Fibroblast of skin of abdomen (primary cell): ENCODE results near the gene CLPX. TPM values are rescaled to one million over a fixed set of nuclear protein-coding genes. Genes with fewer than 3 reads are reported as not detected.
A peak's percentile ranks its signal among the peaks of the same experiment; 100 is the strongest.
"Not testable (repeated sequence)": the region's sequence is repeated elsewhere in the genome, so short reads cannot be mapped to it uniquely, and the experiment has no call there.

ENCODE experiments used
- DNase-seq: peaks from one replicate; pipeline ENCODE4 v3.0.0-alpha.2; 2013
- polyA plus RNA-seq, 2 experiments: library from polyadenylated mRNA; unstranded; fragments of 120-200 nt; gene quantifications; one replicate each; pipeline ENCODE4 v1.2.1, GENCODE V29; 2013; ENCODE audit not compliant: insufficient read length in 2 of 2

CLPX gene
- polyA plus RNA-seq (2013, experiment 1 of 2; ENCODE audit: insufficient read length) = 34.6 TPM
- 34.0 TPM for polyA plus RNA-seq (2013, experiment 2 of 2; ENCODE audit: insufficient read length)

DNA sequence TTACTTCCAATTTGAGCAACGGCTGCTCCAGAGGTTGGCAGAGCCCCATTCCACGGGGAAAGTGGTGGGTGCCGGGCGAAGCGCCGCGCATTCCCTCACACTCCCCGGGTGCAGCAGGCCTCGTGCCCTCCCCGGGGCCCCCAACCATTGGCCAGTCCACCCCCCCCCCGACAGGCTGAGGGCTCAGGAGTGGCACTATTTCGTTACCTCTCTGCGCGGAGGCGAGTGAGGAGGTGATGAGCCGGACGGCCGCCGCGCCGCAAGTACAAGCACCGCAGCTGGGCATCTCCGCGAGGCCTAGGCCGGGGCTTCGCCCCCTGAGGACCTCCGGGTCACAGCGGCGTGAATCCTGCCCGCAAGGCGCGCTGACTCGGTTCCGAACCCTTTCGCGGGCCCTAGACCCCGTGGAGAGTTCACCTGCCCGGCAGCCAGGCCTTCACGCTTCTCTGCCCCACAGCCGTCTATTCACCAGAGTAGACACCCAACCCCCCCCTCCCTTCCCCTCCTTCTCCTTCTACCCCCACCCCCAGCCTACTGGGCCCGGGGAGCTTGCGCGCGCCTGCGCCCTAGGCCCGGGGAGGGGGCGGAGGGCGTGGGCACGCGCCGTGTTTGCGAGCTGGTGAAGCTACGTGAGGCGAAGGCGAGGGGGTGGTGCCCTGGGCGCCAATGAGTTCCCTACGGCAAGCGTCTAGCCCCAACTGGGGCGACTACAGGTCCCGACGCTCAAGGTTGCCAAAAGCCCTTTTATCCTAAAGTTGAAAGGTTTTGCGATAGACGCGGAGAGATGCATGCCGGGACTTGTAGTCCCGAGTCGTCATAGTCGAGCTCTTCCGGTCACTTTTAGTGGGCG is at the start of gene CLPX:
Gene CLPX (minus strand): TSS at position 475 of the 850 bp plus-strand sequence. CDS start 189 bp downstream, at position 286.
- peak; percentile 93 for DNase-seq

DNA sequence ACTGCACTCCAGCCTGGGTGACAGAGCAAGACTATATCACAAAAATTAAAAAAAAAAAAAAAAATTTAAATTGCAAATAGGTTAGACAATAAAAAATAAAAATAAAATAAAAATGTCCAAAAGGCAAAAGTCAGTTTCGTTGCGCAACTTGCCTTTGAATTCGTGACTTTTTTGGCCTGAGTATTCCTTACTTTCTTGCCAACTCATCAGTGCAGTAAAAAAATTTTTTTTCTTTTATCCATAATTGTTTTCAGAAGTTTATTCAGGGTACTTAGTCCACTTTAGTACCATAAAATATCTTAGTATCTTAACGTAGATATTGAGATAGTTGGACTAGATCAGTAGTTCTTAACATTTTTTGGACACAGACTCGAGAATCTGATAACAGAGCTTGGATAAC is 48.6 kb upstream of the CLPX start:
- DNase-seq = no peak

- DNase-seq = no peak
These were observed 47.4 kb upstream of the CLPX start for GRCh38 chr15:65232520-65232919.

- DNase-seq = no peak
These were observed 46.2 kb upstream of the CLPX start for GRCh38 chr15:65231306-65231705.

- not testable (repeated sequence) for DNase-seq
These were observed 41.8 kb upstream of the CLPX start for GRCh38 chr15:65226901-65227300.

DNA sequence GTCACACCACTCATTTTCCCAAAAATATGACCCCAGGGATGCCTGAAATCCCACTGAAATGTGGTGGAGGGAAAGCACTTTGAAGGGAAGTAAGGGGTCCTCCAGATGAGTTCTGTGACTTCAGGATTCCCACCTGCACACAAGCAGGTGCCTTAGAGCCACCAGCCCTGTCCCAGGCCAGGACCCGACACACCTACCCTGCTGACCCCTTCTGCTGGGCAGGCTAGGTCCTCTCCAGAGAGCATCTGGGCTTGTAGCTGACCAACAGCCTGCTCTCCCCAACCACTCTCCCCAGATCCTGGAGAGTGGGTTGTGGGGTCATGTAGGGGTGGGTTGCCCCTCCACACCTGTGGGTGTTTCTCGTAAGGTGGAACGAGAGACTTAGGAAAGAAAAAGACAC is 41.1 kb upstream of the CLPX start:
- no peak for DNase-seq

GRCh38 chr15:65223996-65224395 is 38.9 kb upstream of the CLPX start:
- no peak for DNase-seq

DNA sequence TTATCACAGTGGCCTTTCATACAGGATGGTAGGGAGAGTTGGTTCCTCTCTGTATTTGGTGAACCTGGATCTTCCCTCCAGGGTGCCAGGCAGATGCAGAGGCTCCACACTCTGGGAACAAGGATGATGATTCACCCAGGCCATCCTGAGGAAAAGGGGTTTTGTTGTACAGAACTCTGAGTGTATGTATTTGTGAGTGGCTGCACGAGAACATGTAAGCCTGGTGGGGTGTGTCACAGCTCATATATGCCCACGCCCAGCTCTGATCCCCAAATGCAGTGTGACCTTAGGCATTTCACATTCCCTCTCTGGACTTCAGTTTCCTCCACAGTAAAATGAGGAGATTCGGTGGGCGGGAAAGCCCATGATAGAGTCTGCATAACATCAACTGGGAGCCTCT is 37.7 kb upstream of the CLPX start:
- no peak for DNase-seq

- no peak for DNase-seq
These were observed 36.6 kb upstream of the CLPX start for GRCh38 chr15:65221697-65222096.

GRCh38 chr15:65219137-65219536 is 34.0 kb upstream of the CLPX start:
- DNase-seq = no peak

GRCh38 chr15:65217526-65218482 is 32.7 kb upstream of the CLPX start:
- no peak for DNase-seq

GRCh38 chr15:65215496-65215895 is 30.4 kb upstream of the CLPX start:
- no peak for DNase-seq

DNA sequence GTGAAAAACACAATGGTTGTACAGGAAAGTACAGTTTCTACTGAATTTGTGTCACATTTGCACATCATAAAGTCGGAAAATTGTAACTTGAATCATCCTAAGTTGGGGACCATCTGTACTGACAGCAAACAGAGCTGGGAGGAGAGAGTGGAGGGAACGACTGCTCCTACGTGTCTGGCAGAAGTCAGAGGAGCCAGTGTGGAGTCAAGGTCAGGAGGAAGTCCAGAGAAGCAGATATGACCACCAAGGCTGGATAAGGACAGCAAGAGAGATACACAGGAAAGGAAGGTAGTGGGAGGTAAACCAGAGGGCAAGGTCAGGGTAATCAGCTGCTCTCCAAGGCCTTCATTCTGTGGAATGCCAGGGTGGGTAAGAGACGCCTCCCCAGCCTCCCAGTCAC is 28.9 kb upstream of the CLPX start:
- DNase-seq = no peak

GRCh38 chr15:65213241-65213640 is 28.1 kb upstream of the CLPX start:
- DNase-seq = no peak

DNA sequence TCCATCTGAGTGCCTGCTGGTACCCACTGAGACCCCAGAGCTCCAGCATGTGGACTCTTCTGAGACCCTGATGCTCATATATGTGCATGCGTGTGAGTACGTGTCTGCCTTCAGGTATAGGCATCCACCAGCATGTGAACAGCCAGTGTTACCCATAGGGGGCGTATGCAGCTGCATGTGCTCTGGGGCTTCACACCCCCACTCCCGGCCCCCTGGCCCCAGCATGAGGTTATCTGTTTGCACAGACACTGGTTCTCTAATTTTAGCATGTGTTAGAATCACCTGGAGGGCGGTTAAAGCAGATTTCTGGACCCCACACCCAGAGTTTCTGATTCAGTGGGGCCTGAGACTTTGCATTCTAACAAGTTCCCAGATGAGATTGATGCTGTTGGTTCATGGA is 27.0 kb upstream of the CLPX start:
- no peak for DNase-seq

- DNase-seq = peak; percentile 53
These were observed 26.4 kb upstream of the CLPX start for GRCh38 chr15:65211482-65211982.

GRCh38 chr15:65210770-65211481 is 25.8 kb upstream of the CLPX start, which contains the start of gene CILP:
Gene CILP (minus strand): TSS chr15:65211473. CDS start chr15:65209755, 1,718 bp downstream.
- DNase-seq = no peak

- no peak for DNase-seq
These were observed 24.8 kb upstream of the CLPX start for GRCh38 chr15:65209701-65210643.

DNA sequence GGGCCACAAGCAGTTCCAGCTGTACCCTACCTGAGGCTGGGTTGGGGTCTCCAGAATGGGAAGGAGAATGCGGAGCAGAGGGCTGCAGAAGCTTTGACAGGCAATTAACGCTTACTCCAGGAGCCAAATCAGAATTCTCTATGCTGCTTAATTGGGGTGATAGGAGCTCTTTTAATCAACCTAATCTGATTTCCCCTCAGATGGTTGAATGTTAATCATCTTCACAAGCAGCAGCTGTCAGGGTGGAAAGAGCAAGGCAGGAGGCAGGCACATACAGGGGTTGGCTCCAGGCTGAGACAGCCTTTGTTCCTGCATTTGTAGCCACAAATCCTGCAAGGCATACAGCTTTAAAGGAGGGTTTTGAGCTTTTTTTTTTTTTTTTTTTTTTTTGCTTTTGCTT is 23.5 kb upstream of the CLPX start:
- no peak for DNase-seq

DNA sequence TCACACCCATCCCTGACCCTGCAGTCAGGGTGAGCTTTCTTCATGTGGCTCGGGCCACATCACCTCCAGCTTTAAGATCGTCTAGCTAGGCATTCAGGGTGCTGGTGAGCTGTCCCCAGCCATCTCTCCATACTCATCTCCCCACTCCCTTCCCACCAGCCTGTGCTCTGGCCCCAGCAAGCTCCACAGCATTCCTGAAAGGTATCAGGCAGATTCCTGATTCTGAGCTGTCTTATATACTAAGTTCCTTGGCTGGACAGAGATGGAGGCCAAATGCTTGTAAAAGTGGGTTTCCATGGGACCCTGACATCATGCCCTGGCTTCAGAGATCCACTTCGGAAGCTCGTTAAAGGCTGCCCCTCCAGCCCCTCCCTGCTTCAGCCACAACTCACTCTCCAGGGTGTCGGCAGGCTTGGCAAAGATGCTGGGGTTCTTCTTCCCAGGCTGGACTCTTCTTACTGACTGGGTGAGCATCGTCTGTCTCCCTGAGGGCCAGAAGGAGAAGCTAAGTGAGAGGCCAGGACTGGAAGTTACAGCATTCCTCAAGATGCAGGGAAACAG is 22.2 kb upstream of the CLPX start:
- DNase-seq = no peak

DNA sequence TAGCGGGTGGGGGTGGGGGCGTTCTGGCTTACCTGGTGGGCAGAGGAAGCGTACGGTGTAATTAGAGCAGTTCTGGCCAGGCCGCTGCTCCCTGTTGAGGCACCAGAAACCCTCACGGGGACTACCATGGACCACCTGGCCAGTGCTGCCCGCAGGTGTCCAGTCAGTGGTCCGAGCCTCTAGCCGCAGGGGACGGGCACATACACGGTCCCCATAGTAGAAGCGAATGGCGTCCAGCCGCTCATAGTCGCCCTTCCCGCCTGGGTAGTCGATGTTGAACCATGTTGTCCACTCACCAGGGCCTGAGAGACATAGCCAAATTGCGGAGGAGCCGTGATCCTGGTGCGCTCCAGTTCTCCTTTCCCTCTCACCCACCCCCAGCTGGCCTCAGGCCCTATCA is 21.6 kb upstream of the CLPX start:
- no peak for DNase-seq
